Heart right ventricle (tissue), 16 donors: ENCODE results near the gene ARHGEF7. TPM values are rescaled to one million over a fixed set of nuclear protein-coding genes. Genes with fewer than 3 reads are reported as not detected.

ENCODE experiments used
- ATAC-seq, 8 donors: fragments of 200-7000 bp; cut with Tn5 transposase; one replicate each; pipeline ENCODE4 v1.9.1; 2020; ENCODE audit warnings: mild to moderate bottlenecking in 8 of 8, moderate library complexity in 8 of 8, moderate number of reproducible peaks in 1 of 8
- DNase-seq, 2 donors: peaks; one replicate each; pipeline ENCODE4 v3.0.0-alpha.2; 2020
- H3K27ac ChIP-seq, 10 donors: fragments of 200-600 bp; sonication (generic) in 2 of 10; one replicate each; pipeline versions ENCODE4 v1.5.0 to v1.8.0; 2020 to 2022; ENCODE audit warnings: mild to moderate bottlenecking in 3 of 10
- H3K27me3 ChIP-seq, 7 donors: fragments of 200-600 bp; one replicate each; pipeline ENCODE4 v1.8.0; 2021 to 2022; ENCODE audit warnings: mild to moderate bottlenecking in 2 of 7
- H3K36me3 ChIP-seq, 9 donors: fragments of 200-600 bp; sonication (generic) in 1 of 9; one replicate each; pipeline versions ENCODE4 v1.5.0 to v1.8.0; 2020 to 2022; ENCODE audit warnings: mild to moderate bottlenecking in 2 of 9
- H3K4me1 ChIP-seq, 9 donors: fragments of 200-600 bp; sonication (generic) in 1 of 9; one replicate each; pipeline versions ENCODE4 v1.5.0 to v1.8.0; 2020 to 2022; ENCODE audit warnings: mild to moderate bottlenecking in 4 of 9
- H3K4me3 ChIP-seq, 10 donors: fragments of 200-600 bp; sonication (generic) in 2 of 10; one replicate each; pipeline versions ENCODE4 v1.5.0 to v1.8.0; 2020 to 2022; ENCODE audit warnings: mild to moderate bottlenecking in 7 of 10, moderate library complexity in 2 of 10
- H3K9me3 ChIP-seq, 11 donors: fragments of 200-600 bp in 10 of 11; sonication (generic) in 2 of 11; one replicate each; pipeline versions ENCODE4 v1.5.0 to v1.8.0; 2013 to 2022; ENCODE audit warnings: mild to moderate bottlenecking in 2 of 11, control low read depth in 1 of 11, moderate library complexity in 1 of 11
- CTCF ChIP-seq, 9 donors: fragments of 200-600 bp; sonication (generic) in 2 of 9; IDR thresholded peaks; one replicate each; pipeline versions ENCODE4 v1.5.0 to v1.8.0; 2021 to 2022; ENCODE audit warnings: antibody characterized with exemption in 9 of 9, mild to moderate bottlenecking in 5 of 9, moderate library complexity in 1 of 9
- WGBS, 2 donors: extraction: QIAGEN DNeasy Blood & Tissue Kit; methylation state at CpG; one replicate each; pipeline ENCODE4 v1.1.7; 2013; ENCODE audit warnings: inconsistent platforms in 1 of 2; 5-methylcytosine and 5-hydroxymethylcytosine counted together
- intact Hi-C, 10 donors: fragments of 100-400 bp; cut with DNase I; formaldehyde crosslinking; loops; one replicate each; pipeline versions ENCODE4 v1.11.1 to v1.14.2; 2022
- polyA plus RNA-seq, 2 donors: library from polyadenylated mRNA; stranded (reverse); fragments of 200-250 nt; gene quantifications; one replicate each; pipeline ENCODE4 v1.2.3, GENCODE V29; 2013
- total RNA-seq, 10 donors: library from RNA; stranded (reverse); fragmentation: NEBNext Ultra II Directional in 3 of 10; extraction: Animal tissue kit (Norgen Biotek cat#: 25700) in 3 of 10; gene quantifications; one replicate each; pipeline versions ENCODE4 v1.2.1 to v1.2.4, GENCODE V29; 2021 to 2023
- donor health status: Arrhythmogenic right ventricular cardiomyopathy.
- donor health status: ischemic (EF 13 %, LVEDD 7.1; RV severe dilation, severe dysfunction).
- donor health status: healthy with polysubstance abuse.
- donor health status: DM: no; HTN: yes; CAD: no.
- donor health status: DM: no; HTN: no; CAD: no.
- donor health status: ischemic (EF 25% LVEDD 6.9; RV normal size, moderate dysfunction).
- donor health status: ischemic (EF 25% LVEDD 5.7; RV mildly dilated, moderate dysfunction).
- donor health status: healthy.
- donor health status: DM: yes; HTN: yes; CAD: no.
- donor health status: Ischemic cardiomyopathy.
- donor health status: ischemic (EF 35%, LVEDD 5.7; RV mildly dilated, moderate dysfunction).
- donor health status: nonischemic (EF 11% LVEDD 7.7; RV severe dilation, severe dysfunction).
- donor health status: DM: yes; HTN: yes; CAD: no.
- donor health status: PGD.
- donor health status: ischemic (EF 29% LVEDD 5.4; RV normal size, mild dysfunction).
- donor health status: nonischemic (EF 23%, LVEDD 6.1; RV moderate dilation, normal function).

Gene ARHGEF7
- total and polyA plus RNA-seq, 12 donors: 18.4 to 56.6 (median 43.1) TPM

DNA sequence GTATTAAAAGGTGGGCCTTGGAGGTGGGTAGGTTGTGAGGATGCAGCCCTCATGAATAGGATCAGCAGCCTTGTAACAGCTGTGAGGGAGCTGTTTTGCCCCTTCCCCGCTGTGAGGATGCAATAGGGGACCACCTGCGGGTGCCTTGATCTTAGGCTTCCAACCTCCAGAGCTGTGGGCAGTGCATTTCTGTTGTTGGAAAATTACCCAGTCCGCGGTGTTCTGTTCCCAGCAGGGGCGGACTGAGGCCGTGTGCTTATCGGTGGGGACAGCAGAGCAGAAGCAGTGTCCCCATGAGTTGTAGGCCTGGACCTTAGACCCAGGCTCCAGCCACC, 150.6 kb downstream of the ARHGEF7 start:
- intact Hi-C loops: no loop called here
- H3K36me3 ChIP-seq: peaks cover 0 to 83% (median 8%) of the 10 kb centered on the region in 9 donors
- ATAC-seq: peak in 1 of 8 donors; percentile 26

DNA sequence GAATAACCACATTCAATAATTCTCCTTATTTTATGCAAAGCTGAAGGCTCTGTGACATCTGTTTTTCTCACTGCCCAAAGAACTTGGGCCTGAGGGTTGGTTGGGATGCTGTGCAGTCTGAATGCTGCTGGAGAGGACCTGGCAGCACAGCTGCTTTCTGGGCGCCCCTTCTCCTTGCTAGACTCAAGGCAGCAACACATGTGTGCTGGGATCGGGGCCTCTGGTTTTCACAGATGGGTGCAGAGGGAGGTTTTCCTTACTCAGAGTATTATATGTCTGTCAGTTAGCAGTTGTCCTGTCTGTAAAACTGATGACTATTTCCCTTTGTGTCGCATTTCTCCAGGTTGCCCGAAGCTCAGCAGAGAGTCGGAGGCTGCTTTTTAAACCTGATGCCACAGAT, 152.1 kb downstream of the ARHGEF7 start:
- WGBS, 2 donors: 91 to 94% methylated on average over 5 of the region's 5 CpGs
- no peak overlapping the region for H3K27ac ChIP-seq

More for the DNA sequence above, 150.6 kb downstream of the ARHGEF7 start:
- Histone ChIP-seq H3K27ac (no peak overlapping the region), H3K27me3 (no peaks in the 10 kb centered on the region), H3K9me3 (no peaks in the 10 kb centered on the region), H3K4me1 (peaks cover 0 to 49% (median 16%) of the 10 kb centered on the region in 9 donors), H3K4me3 (no peak overlapping the region)
- WGBS, 2 donors: 88 to 92% methylated on average over 7 of the region's 7 CpGs
- TF ChIP-seq CTCF (IDR thresholded peaks at IDR 0.05): no peak
- no peak for DNase-seq

GRCh38 chr13:111267784-111268183, 152.7 kb downstream of the ARHGEF7 start:
- Histone ChIP-seq H3K27me3 (no peaks in the 10 kb centered on the region), H3K27ac (no peak overlapping the region), H3K9me3 (no peaks in the 10 kb centered on the region), H3K4me3 (no peak overlapping the region), H3K4me1 (peaks cover 0 to 62% (median 15%) of the 10 kb centered on the region in 9 donors), H3K36me3 (peaks cover 0 to 89% (median 8%) of the 10 kb centered on the region in 9 donors)
- WGBS, 2 donors: 62 to 77% methylated on average over 2 of the region's 2 CpGs
- intact Hi-C loops: no loop called here
- TF ChIP-seq CTCF (IDR thresholded peaks at IDR 0.05): no peak
- no peak for ATAC-seq
- DNase-seq: no peak

More for the DNA sequence above, 152.1 kb downstream of the ARHGEF7 start:
- no peaks in the 10 kb centered on the region for H3K9me3 ChIP-seq
- intact Hi-C loops: no loop called here
- ATAC-seq (no peak), DNase-seq (no peak)
- no peak for TF ChIP-seq CTCF (IDR thresholded peaks at IDR 0.05)
- H3K36me3 ChIP-seq: peaks cover 0 to 94% (median 8%) of the 10 kb centered on the region in 9 donors
- peaks cover 0 to 62% (median 16%) of the 10 kb centered on the region in 9 donors for H3K4me1 ChIP-seq
- no peaks in the 10 kb centered on the region for H3K27me3 ChIP-seq
- H3K4me3 ChIP-seq: no peak overlapping the region

GRCh38 chr13:111269508-111269907, 154.4 kb downstream of the ARHGEF7 start:
- H3K9me3 ChIP-seq: no peaks in the 10 kb centered on the region
- no peak overlapping the region for H3K4me3 ChIP-seq
- ATAC-seq (no peak), DNase-seq (no peak)
- whole genome bisulfite sequencing, 2 donors: 85 to 92% methylated on average over 10 of the region's 10 CpGs
- H3K27ac ChIP-seq: peak overlapping the region in 1 of 10 donors; percentile 47
- no peak for TF ChIP-seq CTCF (IDR thresholded peaks at IDR 0.05)
- no peaks in the 10 kb centered on the region for H3K27me3 ChIP-seq
- intact Hi-C loops: no loop called here
- H3K36me3 ChIP-seq: peaks cover 0 to 95% (median 17%) of the 10 kb centered on the region in 9 donors
- H3K4me1 ChIP-seq: peaks cover 0 to 53% (median 13%) of the 10 kb centered on the region in 9 donors
